Karpas-422 (cell line): ENCODE data around the gene OXER1. TPM values are rescaled to one million over a fixed set of nuclear protein-coding genes. Genes with fewer than 3 reads are reported as not detected.

Source experiments
- DNase-seq: peaks from one replicate; pipeline ENCODE4 v3.0.0-alpha.2; 2015
- H2AFZ ChIP-seq: fragments of 200-600 bp; sonication (generic); 2 replicates; pipeline ENCODE4 v1.6.1; 2014; ENCODE audit warnings: antibody characterized with exemption, low read length, mixed read lengths
- H3K27ac ChIP-seq: fragments of 200-600 bp; sonication (generic); 2 replicates; pipeline ENCODE4 v1.5.1; 2014; ENCODE audit warnings: mild to moderate bottlenecking, low read length, moderate library complexity
- H3K27me3 ChIP-seq: fragments of 200-600 bp; sonication (generic); 2 replicates; pipeline ENCODE4 v1.6.1; 2014; ENCODE audit warnings: low read length, mixed read lengths
- H3K36me3 ChIP-seq: fragments of 200-600 bp; sonication (generic); 2 replicates; pipeline ENCODE4 v1.6.1; 2014; ENCODE audit warnings: low read length, mixed read lengths; ENCODE audit not compliant: insufficient read depth
- H3K4me1 ChIP-seq: fragments of 200-600 bp; sonication (generic); 2 replicates; pipeline ENCODE4 v1.6.1; 2014; ENCODE audit warnings: mild to moderate bottlenecking, low read length, mixed read lengths
- H3K4me2 ChIP-seq: fragments of 200-600 bp; sonication (generic); 2 replicates; pipeline ENCODE4 v1.6.1; 2014; ENCODE audit warnings: low read length, low read depth, mild to moderate bottlenecking; ENCODE audit not compliant: poor library complexity, severe bottlenecking
- H3K4me3 ChIP-seq: fragments of 200-600 bp; sonication (generic); 2 replicates; pipeline ENCODE4 v1.5.1; 2014; ENCODE audit warnings: mild to moderate bottlenecking, antibody characterized with exemption, low read length, mixed read lengths
- H3K79me2 ChIP-seq: fragments of 200-600 bp; sonication (generic); 2 replicates; pipeline ENCODE4 v1.6.1; 2014; ENCODE audit warnings: mild to moderate bottlenecking, low read length, mixed read lengths
- H3K9ac ChIP-seq: fragments of 200-600 bp; sonication (generic); 2 replicates; pipeline ENCODE4 v1.6.0; 2014; ENCODE audit warnings: low read length
- H3K9me2 ChIP-seq: fragments of 200-600 bp; sonication (generic), shearing (Covaris generic); replicated peaks from 2 replicates; pipeline ENCODE4 v1.6.0; 2014; ENCODE audit warnings: mild to moderate bottlenecking, low read length, moderate library complexity; ENCODE audit not compliant: insufficient read depth
- H3K9me3 ChIP-seq: fragments of 300-700, 200-600 bp; sonication (generic); 2 replicates; pipeline ENCODE4 v1.6.1; 2014; ENCODE audit warnings: low read length, mixed read lengths
- H4K20me1 ChIP-seq: fragments of 200-600 bp; sonication (generic); 2 replicates; pipeline ENCODE4 v1.6.1; 2014; ENCODE audit warnings: mild to moderate bottlenecking, antibody characterized with exemption, low read length, low read depth; ENCODE audit not compliant: insufficient read depth
- total RNA-seq: library from RNA; depleted of rRNA; stranded (reverse); fragments of >200 nt; shearing (Covaris generic); gene quantifications from 2 replicates; pipeline ENCODE4 v1.2.3, GENCODE V29; 2014; ENCODE audit warnings: low replicate concordance

OXER1 gene
- total RNA-seq, 1 experiment from 2014 or later, result not detected

- H4K20me1 ChIP-seq, result no peaks in the 10 kb centered on the region
- H3K36me3 ChIP-seq, result no peaks in the 10 kb centered on the region; the same call in 1 of the 2 replicates
- no peaks in the 10 kb centered on the region for H3K27me3 ChIP-seq
- H2AFZ ChIP-seq, result no peak overlapping the region
- no peak overlapping the region for H3K9ac ChIP-seq
- peaks cover 24% of the 10 kb centered on the region for H3K4me1 ChIP-seq
- H3K79me2 ChIP-seq, result no peaks in the 10 kb centered on the region
- no peak for DNase-seq
- no peak overlapping the region for H3K4me2 ChIP-seq
- H3K9me3 ChIP-seq, result no peaks in the 10 kb centered on the region
- H3K4me3 ChIP-seq, result no peak overlapping the region
- no peaks in the 10 kb centered on the region for H3K9me2 ChIP-seq
- H3K27ac ChIP-seq, result no peak overlapping the region
Measured at GRCh38 chr2:42806786-42807185, 42.9 kb upstream of the OXER1 start.

DNA sequence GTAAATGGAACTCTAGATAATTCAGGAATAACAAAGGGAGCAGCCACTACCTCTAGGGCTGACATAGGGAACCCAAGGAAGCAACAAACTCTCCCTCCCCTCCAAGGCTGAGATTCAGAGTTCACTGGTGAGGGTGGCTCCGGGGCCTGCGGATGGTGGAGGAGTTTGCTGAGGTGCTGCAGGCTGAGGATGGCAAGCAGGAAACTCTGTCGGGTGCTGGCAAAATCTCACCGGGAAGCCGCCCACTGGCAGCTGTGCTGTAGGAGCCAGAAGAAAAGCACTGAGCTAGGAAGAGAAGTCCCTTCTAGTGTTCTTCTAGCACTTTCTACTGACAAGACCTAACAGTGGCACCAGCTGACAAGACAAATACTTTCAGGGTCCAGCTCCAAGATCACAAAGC lies 41.0 kb upstream of the OXER1 start:
- H4K20me1 ChIP-seq, result no peaks in the 10 kb centered on the region
- H3K27ac ChIP-seq, result no peak overlapping the region
- no peaks in the 10 kb centered on the region for H3K27me3 ChIP-seq
- peaks cover 16% of the 10 kb centered on the region for H3K4me1 ChIP-seq
- no peak overlapping the region for H3K4me3 ChIP-seq
- no peak overlapping the region for H2AFZ ChIP-seq
- H3K9ac ChIP-seq, result no peak overlapping the region
- no peaks in the 10 kb centered on the region for H3K9me3 ChIP-seq
- H3K36me3 ChIP-seq, result no peaks in the 10 kb centered on the region; the same call in 1 of the 2 replicates
- H3K9me2 ChIP-seq, result no peaks in the 10 kb centered on the region
- no peak for DNase-seq
- no peak overlapping the region for H3K4me2 ChIP-seq
- no peaks in the 10 kb centered on the region for H3K79me2 ChIP-seq

DNA sequence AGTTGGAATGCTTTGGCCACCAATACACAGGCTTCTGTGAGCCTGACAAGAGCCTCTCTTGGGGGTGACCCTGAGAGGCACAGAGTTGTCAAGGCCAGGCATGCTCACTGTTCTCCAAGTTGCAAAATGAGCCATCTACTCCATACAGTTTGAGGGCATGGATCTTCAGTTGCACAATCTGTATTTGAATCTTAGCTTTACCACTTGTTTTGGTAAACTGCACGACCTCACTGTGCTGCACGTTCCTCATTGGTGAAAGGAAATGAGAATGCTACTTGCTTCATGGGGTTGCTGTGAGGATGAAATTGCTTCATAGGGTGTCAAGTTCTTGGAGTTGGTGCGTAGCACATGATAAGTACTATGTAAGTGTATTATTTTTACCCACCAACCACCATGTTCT lies 40.4 kb upstream of the OXER1 start:
- Histone ChIP-seq H3K36me3 (no peaks in the 10 kb centered on the region; the same call in 1 of the 2 replicates), H3K27ac (no peak overlapping the region), H3K27me3 (no peaks in the 10 kb centered on the region), H3K9me3 (no peaks in the 10 kb centered on the region), H3K9me2 (no peaks in the 10 kb centered on the region), H3K4me1 (peaks cover 12% of the 10 kb centered on the region), H3K4me3 (no peak overlapping the region), H2AFZ (no peak overlapping the region), H3K79me2 (no peaks in the 10 kb centered on the region), H3K9ac (no peak overlapping the region), H4K20me1 (no peaks in the 10 kb centered on the region), H3K4me2 (no peak overlapping the region)
- no peak for DNase-seq

- Histone ChIP-seq H4K20me1 (no peaks in the 10 kb centered on the region), H3K4me3 (no peak overlapping the region)
Measured at GRCh38 chr2:42802150-42802549, 38.2 kb upstream of the OXER1 start.

GRCh38 chr2:42801381-42801780 lies 37.4 kb upstream of the OXER1 start:
- DNase-seq, result no peak

More at GRCh38 chr2:42802150-42802549, 38.2 kb upstream of the OXER1 start:
- H3K9ac ChIP-seq, result no peak overlapping the region
- no peaks in the 10 kb centered on the region for H3K9me3 ChIP-seq
- no peaks in the 10 kb centered on the region for H3K27me3 ChIP-seq
- no peak overlapping the region for H3K4me2 ChIP-seq
- no peaks in the 10 kb centered on the region for H3K79me2 ChIP-seq
- H3K36me3 ChIP-seq, result no peaks in the 10 kb centered on the region; the same call in 1 of the 2 replicates
- H3K27ac ChIP-seq, result no peak overlapping the region
- peaks cover 8% of the 10 kb centered on the region for H3K4me1 ChIP-seq
- no peak overlapping the region for H2AFZ ChIP-seq
- no peaks in the 10 kb centered on the region for H3K9me2 ChIP-seq
- DNase-seq, result no peak

DNA sequence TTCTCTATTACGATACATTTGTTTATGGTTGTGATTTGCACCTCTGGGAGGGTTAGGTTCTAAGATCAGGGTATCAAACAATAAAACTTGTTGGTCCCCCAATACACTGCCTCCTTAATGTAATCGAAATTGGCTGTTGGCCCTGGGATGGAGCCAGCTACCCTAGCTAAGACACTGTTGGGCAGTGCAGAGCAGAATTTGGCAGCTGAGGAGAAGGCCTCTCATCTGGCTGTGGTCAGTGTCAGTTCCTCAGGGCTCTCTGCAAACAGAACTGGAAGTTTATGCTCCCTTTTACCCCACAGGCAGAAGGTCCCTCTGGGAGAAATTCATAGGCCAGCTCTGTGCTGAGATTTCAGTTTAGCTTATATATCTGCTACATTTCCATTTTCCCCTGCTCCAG lies 37.0 kb upstream of the OXER1 start:
- DNase-seq, result no peak
- Histone ChIP-seq H3K4me2 (no peak overlapping the region), H3K79me2 (no peaks in the 10 kb centered on the region), H3K27ac (no peak overlapping the region), H3K36me3 (no peaks in the 10 kb centered on the region; the same call in 1 of the 2 replicates), H3K4me1 (peaks cover 18% of the 10 kb centered on the region), H2AFZ (no peak overlapping the region), H3K9me2 (no peaks in the 10 kb centered on the region), H3K4me3 (no peak overlapping the region), H3K9me3 (no peaks in the 10 kb centered on the region), H4K20me1 (no peaks in the 10 kb centered on the region), H3K9ac (no peak overlapping the region), H3K27me3 (no peaks in the 10 kb centered on the region)

More at GRCh38 chr2:42801381-42801780, 37.4 kb upstream of the OXER1 start:
- Histone ChIP-seq H3K27me3 (no peaks in the 10 kb centered on the region), H3K79me2 (no peaks in the 10 kb centered on the region), H3K4me3 (no peak overlapping the region), H3K36me3 (no peaks in the 10 kb centered on the region; the same call in 1 of the 2 replicates), H3K4me2 (no peak overlapping the region), H4K20me1 (no peaks in the 10 kb centered on the region), H3K9ac (no peak overlapping the region), H3K27ac (no peak overlapping the region), H3K9me2 (no peaks in the 10 kb centered on the region), H3K4me1 (peaks cover 14% of the 10 kb centered on the region), H3K9me3 (no peaks in the 10 kb centered on the region), H2AFZ (no peak overlapping the region)

- no peak for DNase-seq
- Histone ChIP-seq H3K4me3 (no peak overlapping the region), H3K4me2 (no peak overlapping the region), H3K4me1 (peaks cover 23% of the 10 kb centered on the region), H3K9me3 (no peaks in the 10 kb centered on the region), H3K27ac (no peak overlapping the region), H3K27me3 (no peaks in the 10 kb centered on the region), H3K9me2 (no peaks in the 10 kb centered on the region), H3K36me3 (no peaks in the 10 kb centered on the region; the same call in 1 of the 2 replicates), H3K79me2 (no peaks in the 10 kb centered on the region), H3K9ac (no peak overlapping the region), H4K20me1 (no peaks in the 10 kb centered on the region), H2AFZ (no peak overlapping the region)
Measured at GRCh38 chr2:42800461-42800962, 36.6 kb upstream of the OXER1 start.

- H3K27me3 ChIP-seq, result no peaks in the 10 kb centered on the region
- H3K4me1 ChIP-seq, result peaks cover 24% of the 10 kb centered on the region
- no peak overlapping the region for H3K27ac ChIP-seq
- no peaks in the 10 kb centered on the region for H3K9me2 ChIP-seq
- no peak overlapping the region for H3K4me3 ChIP-seq
- H2AFZ ChIP-seq, result no peak overlapping the region
- no peak for DNase-seq
- H4K20me1 ChIP-seq, result no peaks in the 10 kb centered on the region
- no peak overlapping the region for H3K9ac ChIP-seq
- no peaks in the 10 kb centered on the region for H3K79me2 ChIP-seq
- no peaks in the 10 kb centered on the region; the same call in 1 of the 2 replicates for H3K36me3 ChIP-seq
- no peaks in the 10 kb centered on the region for H3K9me3 ChIP-seq
- no peak overlapping the region for H3K4me2 ChIP-seq
Measured at GRCh38 chr2:42799881-42800280, 35.9 kb upstream of the OXER1 start.
